ENCODE results near the gene A4GALT.

- TF ChIP-seq POLR2A (IDR thresholded peaks at IDR 0.05) (no peak), CTCF (IDR thresholded peaks at IDR 0.05) (no peak)
These were observed 64.1 kb downstream of the A4GALT start for GRCh38 chr22:42656578-42656977.
